HG02973 (cell line): Measurements from ENCODE around the gene ADD3.
A peak's percentile ranks its signal among the peaks of the same experiment; 100 is the strongest.

Source experiments
- ATAC-seq: cut with Tn5 transposase; IDR thresholded peaks from one replicate; pipeline ENCODE4 v1.9.1; 2021; ENCODE audit warnings: moderate library complexity; ENCODE audit not compliant: unreplicated experiment

Gene ADD3

DNA sequence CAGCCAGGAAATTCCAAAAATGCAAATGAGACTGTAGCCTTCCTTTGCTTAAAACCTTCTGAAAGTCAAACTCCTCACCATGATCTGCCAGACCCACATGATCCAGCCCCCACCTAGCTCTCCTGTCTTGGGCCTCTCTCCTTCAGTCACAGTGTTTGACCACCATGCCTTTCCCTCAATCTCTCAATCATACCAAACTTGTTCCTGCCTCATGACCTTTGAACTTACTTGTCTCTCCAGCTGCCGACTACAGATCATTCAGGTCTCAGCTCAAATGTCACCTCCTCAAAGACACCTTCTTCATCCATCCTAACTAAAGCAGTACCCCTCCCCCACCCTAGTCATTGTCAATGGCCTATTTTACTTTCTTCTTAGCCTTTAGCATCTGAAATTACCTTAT lies 9.3 kb upstream of the ADD3 start:
- ATAC-seq, result no peak

DNA sequence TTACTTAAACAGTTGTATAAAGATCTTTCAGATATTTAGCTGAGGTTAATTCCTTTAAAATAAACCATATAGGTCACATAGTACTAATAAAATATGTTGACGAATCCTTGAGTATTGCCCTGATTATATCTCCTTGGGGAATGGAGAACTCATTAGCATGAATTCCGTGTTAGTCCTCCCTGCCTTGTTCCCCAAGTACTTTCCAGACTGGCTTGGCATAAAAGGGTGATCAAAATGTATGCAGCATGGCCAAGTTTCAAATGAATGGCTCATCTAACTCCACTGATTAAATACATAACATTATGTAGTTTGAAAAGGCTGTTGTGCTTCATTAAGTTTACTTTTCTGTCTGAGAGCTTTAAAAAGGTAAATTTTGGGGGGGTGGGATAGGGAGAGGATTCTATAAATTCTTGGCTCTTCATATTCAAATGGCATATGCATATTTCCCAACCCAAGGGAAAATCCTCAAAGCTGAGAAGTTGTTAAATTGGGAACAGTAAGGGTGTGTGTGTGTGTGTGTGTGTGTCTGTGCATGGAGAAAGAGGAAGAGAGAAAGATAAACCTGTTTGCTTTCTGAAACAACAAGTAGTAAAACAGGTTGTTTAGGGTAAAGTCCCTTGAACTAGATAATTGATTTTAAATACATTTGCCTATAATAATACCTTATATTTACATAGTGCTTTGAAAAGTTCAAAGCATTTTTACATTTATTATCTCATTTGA lies 4.8 kb upstream of the ADD3 start:
- ATAC-seq, result no peak

DNA sequence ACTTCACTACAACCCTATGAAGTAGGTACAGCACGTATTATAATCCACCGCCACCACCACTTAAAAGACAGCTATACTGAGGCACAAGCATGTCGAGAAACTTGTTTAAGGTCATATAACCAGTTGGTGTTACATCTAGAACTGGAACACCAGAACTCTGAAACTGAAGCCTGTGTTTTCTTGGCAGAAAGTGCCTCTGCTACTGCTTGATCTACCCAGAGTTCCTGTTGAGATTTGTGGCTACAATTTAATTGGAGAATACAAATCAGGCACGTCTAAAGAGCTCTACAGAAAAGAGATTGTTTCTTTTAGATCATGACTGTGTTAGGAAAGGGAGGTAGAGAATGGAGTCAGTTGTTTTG lies 4.3 kb upstream of the ADD3 start:
- no peak for ATAC-seq

DNA sequence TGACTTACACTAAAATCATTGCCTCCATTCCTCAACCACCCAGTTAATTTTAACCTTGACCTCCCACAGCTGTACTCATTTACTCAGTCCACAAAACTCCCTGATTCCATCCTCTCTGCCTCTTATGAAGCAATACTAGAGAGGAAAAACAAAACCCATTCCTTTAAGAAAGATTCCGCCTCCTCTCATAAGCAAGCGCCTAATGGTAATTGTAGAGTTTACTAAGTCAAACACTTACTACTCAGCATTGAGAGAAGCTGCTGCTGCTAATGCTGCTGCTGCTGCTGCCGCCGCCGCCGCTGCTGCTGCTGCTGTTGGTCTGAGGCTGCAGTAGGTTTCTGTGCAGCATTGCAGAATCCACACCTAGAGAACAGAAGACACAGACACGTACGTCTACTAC lies 2.1 kb upstream of the ADD3 start:
- ATAC-seq, result no peak

DNA sequence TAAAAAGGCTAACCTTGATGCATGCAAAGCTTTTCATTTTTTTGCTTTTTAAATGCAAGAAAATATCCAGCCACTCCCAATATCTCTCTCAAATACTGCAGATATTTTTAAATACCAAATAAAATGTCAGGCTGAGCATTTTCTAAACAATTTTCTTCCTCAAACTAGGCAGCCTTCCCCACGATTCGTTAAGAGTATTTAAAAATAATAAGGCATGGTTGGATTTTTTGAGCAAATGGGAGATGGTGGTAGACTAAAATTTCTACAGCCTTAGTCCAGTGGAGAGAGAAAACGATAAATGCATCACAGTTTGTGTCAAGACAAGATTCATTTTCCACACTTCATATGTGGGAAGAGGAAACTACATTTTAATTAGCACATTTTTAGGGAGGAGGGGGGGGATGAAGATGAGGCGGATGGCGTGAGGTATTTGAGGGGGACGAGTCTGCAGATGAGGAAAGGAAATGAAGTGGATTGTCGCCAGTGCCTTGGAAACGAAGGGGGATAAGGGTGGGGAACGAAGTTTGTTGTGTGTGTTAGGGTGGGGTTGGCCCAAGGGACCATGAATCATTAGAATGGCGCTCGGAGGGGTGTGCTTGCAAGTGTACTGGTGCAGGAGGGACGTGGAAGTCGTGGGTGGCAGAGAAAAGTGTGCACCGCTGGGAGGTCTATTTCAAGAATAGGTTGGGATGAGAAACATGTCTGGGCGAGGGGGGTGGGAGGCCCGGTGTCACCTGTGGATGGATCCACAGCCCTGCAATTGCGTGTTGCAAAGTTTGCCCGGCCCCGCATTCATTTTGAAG lies 1.2 kb upstream of the ADD3 start:
- ATAC-seq, result no peak

DNA sequence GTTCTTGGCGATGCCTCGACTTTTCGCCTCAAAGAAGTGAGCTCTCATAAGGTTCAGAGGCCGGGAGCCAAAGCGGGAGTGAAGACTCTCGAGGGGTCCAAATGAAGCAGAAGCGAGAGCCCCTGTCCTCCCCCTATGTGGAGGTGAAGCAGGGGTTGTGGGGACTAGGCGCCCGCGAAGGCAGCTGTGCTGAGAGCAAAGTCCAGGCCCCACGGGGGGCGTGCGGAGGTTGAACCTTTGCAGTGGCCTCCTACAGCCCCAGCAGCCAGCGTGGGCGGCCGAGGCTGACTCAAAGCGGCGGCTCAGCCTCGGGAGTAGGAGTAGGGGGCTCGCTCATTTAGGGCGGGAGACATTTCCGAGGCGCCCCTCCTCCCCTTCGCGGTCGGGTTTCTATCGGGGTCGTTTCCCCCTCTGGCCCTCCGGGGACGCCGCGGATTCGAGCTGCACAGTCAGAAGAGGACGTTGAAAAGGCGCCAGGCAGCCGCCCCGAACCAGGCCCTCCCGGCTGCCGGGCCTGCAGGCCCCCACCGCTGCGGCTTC lies 553 bp upstream of the ADD3 start:
- ATAC-seq, result peak; percentile 32

DNA sequence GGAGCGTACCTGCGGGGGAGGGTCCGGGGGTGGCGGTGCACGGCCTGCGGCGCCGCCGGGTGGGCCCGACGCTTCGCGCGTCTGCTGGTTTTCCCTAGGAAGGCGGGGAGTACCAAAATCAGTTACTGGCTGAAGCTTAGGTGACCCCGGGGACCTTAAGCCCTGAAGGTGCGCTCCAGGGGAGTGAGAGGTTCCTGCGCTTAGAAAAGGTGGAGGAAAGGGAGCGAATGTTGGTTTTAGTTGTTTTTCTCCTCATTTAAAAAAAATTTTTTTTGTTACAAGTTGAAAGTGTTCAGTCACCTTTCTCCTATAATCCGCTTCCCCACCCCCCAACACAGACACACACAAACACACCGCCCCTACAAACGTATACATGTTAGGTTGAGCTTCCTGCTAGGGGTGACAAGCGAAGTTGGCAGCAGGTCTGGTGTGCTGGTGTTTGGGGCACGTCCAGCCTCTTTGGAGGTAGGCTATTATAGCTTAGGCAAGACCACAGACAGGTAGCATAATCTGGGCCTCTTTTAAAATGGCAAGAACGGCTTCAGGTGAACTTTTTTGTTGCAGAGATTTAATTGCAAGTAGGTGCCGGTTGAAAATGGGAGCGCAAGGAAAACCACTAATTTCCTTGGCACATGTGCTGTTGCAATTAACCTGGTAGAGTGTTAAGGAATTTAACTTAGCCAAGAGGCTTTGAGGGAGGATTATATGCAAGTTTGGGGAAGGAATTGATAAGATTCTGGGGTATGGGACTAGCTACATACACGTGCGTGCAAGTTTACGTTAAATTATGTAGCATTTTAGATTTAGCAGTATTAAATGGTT lies 945 bp downstream of the ADD3 start:
- ATAC-seq, result no peak

DNA sequence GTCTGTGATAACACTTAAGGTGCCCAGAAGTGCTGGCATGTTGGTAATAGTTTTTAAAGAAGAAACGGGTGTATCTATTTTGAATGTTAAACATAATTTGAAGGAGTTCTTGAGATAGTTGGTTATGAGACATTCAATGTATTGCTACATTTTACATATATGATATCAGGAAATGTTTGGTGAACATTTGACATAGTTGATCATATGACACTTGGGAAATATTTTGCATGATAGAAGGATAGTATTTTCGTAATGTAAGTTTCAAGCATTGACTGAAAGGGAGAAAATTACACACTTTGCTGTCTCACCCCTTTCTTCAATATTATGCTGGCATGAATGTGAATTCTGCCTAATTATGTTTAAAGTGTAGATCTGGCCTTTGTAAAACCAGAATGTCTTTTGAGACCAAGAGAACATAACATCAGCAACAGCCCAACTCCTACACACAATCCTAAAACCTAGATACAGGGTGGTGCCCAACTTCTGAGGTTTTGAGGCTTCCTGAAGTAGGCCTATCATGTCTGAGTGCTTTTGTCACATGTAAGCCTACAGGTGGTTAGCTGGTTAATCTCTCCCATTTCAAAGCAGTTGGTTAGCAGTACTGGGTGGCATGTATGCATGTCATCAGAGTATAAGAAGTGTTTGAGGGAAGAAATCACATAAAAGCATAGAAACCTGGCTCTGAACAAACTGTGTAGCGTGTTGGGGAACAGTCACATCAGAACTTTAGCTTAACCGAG lies 2.1 kb downstream of the ADD3 start:
- peak; percentile 21 for ATAC-seq

DNA sequence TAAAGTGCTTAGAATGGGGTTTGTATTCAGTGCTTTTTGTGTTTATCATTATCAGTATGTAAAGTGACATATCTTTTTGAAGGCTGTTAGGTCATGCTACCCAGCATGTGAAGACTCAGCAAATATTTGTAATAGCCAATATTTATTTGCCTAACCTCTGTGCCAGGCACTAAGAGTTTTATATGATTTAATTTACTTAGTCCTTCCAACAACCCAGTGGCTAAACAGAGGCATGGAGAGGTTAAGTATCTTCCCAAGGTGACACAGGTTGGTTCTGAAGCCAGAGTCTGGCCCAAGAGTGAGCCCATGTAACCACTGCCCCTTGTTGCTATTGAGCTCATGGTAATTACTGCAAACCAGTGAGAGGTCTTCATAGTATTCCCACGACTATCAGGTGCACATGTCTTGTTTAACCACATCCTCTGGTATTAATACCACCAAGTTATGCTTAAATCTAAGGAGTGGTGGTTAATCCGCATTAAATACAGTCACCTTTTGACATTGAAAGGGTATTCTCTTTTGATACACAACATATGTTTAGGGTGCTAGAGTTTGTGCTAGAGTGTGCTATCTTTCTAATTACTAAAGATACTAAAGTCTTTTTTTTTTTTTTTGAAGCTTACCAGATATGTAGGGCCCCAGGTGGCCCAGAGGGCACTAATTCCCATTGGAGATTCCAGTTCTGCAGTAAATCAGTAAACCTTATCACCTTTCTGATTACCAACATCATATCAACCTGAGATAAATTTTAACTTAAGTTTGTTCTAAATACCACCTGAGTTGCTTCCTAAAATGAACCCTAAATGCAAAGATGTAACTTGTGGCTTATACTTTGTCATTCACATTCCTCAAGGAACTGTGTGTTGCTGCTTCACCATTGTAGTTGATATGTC lies 2.9 kb downstream of the ADD3 start:
- no peak for ATAC-seq

DNA sequence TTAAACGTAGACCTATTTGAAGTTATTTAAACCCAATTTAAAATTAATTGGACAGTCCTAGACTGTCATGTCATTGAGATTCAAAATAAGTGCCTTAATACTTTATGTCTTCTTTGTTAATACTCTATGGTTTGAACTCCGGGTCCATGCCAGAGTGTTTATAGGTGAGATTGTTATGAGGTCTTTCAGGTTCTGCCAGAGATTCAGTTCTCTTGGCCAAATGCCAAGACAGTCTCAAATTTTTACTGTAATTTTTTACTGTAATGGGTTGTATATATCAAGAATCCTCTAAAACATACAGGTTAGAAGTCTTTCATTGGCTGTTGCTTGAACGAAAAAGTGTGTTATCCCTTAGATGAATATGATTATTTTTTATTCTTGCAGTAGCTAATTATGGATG lies 3.9 kb downstream of the ADD3 start:
- no peak for ATAC-seq

DNA sequence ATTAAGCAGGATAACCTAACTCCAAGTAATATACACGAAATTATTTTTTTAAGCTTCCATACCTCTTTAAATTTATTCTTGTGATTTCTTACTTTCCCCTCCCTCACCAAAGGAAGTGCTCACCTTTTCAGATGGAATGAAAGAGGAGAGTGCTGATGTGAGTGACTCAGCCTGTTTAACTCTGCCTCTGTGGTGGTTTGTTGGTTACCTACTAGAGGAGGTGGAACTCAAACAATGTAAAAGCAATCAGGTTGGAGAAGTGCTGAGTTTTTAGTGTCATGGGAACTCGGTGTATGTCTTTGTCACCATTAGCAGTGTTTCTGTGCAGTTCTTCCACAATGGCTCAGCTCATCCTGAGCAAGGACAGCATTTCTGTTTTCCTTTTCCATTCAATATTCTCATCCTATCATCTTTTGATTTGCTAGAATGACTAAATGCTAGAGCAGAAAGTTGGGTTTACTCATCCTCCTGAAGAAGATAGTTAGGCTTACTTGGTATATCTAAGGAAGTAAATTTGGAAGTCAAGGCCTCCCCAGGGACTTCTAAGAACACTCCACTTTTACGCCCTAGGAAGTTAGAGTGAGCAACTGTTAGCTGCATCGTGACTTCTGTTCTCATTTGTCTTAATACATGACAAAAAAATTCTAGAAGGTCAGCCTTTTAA lies 6.0 kb downstream of the ADD3 start:
- ATAC-seq, result no peak

DNA sequence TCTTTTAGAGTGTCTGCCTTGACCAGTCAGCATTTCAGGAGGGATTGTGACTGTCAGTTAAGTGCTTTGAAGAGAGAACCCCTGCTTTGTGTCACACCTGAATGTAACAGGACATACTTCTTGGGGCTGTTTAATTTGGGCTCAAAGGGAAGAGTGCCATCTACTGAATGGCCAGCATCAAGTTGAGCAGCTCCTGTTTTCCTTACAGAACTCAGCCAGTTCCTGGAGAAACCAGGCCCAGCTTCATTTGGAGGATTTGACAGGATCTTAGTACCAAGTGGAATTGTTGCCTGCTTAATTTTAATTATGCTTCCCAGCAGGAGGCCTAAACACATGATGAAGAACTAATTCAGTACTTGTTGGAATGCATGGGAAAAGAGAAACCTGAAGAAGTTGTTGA lies 8.3 kb downstream of the ADD3 start:
- no peak for ATAC-seq

DNA sequence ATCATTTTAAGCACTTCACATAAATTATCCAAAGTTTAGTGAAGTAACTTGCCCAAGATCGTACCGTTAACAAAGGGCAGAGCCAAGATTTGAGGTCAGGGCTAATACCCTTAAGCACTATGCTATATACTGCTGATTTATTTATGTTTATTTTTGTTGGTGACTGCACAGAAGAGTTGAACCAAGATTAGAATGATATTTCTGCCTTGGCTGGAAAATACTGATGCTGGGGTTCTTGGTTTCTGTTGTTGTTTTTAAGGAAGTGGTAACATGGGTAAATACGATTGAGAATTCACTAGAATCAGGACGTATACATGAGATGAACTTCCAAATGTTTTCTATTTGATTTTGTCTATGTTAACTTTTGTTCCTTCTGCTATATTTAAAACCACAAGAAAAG lies 9.3 kb downstream of the ADD3 start:
- ATAC-seq, result no peak

DNA sequence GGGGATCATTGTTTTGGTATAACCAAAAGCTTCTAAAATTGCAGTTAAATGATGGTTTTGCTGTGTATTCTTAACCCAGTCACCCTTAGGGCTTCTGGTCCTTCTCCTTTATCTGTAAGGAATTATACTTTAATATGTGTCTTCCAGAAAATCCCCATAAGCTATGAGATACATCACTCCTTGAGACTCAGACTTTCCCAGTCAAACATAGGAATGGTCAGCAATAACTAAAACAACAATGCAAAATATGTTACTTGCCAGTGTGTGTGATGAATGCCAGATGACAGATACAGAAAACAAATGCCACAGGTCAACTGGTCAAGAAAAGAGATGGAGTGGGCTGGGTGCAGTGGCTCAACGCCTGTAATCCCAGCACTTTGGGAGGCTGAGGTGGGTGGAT lies 10.1 kb downstream of the ADD3 start:
- ATAC-seq, result no peak

DNA sequence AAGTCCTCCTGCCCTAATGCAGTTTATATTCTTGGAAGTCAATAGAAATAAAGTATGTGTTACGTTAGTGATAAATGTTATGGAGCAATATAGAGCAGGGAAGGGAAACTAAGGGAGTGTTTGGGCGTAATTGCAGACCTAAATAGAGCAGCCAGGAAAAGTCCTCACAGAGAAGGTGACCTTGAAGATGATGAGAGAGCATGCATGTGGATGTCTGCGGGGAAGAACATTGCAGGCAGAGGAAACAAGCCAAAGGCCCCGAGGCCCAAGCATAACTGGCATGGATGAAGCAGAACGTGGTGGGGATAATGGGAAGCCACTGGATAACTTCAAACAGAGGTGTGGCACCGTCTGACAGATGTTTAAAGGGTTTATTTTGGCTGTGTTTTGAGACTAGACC lies 12.5 kb downstream of the ADD3 start:
- no peak for ATAC-seq

DNA sequence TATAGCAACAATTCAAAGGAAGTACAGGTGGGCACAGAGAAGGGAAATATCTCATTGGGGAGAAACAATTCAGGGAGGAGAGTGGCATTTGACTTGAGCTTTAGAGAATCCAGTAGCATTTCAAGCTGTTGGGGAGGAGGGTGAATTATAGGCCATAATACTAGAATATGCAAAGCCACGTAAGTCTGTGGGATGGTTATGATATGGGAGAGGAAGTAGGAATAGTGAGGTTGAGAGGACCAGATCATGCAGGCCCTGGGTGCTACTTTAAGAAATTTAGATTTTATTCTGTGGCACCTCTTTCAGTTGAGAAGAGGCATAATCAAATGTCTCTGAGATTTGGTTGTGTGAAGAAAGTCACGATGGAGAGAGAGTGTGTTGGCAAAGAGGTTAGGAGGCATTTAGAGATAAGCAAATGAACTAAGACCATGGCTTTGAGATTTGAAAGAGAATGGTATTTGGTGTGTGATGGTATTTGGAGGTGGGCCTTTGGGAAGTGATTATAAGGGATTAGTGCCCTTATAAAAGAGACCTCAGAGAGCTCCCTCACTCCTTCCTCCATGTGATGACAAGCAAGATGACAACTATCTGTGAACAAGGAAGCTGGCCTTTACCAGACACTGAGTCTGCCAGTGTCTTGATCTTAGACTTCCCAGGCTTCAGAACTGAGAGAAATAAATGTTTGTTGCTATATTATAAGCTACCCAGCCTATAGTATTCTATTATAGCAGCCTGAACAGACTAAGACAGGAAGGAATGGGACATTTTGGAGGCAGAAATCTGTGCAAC lies 15.1 kb downstream of the ADD3 start:
- no peak for ATAC-seq

DNA sequence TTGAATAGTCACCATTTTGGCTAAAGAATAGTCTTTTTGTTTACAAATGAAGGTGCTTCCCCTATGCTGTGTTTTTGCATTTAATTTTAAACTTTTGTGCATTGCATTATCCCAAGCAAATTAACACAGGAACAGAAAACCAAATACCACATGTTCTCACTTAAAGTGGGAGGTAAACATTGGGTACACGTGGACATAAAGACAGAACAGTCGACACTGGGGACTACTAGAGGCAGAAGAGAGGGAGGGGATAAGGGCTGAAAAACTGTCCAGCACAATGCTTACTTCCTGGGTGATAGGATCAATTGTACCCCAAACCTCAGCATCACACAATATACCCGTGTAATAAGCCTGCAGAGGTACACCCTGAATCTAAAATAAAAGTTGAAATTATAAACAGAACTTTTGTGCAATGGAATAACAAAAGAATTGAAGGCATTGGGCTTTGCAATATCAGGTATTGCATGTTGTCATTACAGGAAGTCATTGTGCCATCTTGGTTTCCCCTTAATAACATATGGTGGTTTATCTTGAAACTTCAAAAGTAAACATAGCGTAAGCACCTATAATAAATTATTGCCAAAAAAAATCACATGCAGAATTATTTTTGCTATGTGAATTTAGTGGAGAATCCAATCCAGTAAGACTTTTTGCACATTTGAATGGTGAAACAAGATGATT lies 16.1 kb downstream of the ADD3 start:
- ATAC-seq, result no peak

DNA sequence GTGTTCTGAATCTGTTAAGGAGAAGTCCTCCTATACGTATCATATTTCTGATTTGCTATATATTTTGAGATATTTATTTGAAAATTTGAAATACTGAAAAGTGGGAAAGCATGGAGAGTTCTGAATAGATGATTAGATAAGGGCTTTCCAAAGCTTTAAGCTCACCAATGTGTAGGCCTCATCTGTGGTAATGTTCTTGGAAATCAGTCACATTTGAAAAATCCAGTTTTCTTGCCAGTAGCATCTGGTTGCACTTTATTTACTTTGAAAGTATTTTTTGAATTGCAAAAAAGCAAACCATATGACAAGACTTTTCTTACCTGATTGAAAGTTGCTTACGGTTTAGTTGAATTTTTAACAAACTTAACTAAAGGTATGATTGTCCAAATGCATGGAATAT lies 21.7 kb downstream of the ADD3 start:
- ATAC-seq, result no peak
